HepG2 (cell line): ENCODE measurements around the gene ATRX. TPM values are rescaled to one million over a fixed set of nuclear protein-coding genes. Genes with fewer than 3 reads are reported as not detected.

ENCODE experiments used
- ATAC-seq: fragments of 200-7000 bp; cut with Tn5 transposase; 3 replicates; pipeline ENCODE4 v1.9.1; 2020; ENCODE audit warnings: mild to moderate bottlenecking, moderate library complexity
- BruUV-seq: library from RNA; stranded (reverse); fragments of 400-500 nt; replicated peaks from 2 replicates; lab custom pipeline; 2021; lab: Mats Ljungman, UMichigan
- CTCF ChIA-PET: fragments of 300-600 bp; formaldehyde crosslinking; extraction: SDS; loops from one replicate; lab custom pipeline; 2021; ENCODE audit warnings: low total read pairs, inconsistent platforms, low intra/inter-chr PET ratio; lab: Yijun Ruan, JAX
- POLR2A ChIA-PET: fragments of 350-600 bp; sonication (Branson Sonifier 250); formaldehyde crosslinking; loops from one replicate; lab custom pipeline; 2020; ENCODE audit warnings: antibody characterized with exemption, inconsistent platforms; lab: Yijun Ruan, JAX
- DNase-seq: peaks from one replicate; pipeline ENCODE4 v3.0.0-alpha.2; 2015; ENCODE audit warnings: low spot score
- FAIRE-seq: peaks from 3 replicates; lab custom pipeline; 2011; peaks lifted over from hg19 to GRCh38; lab: Jason Lieb, UNC
- H2AFZ ChIP-seq: one replicate; pipeline ENCODE4 v1.6.1; 2011; ENCODE audit warnings: low read length, inconsistent platforms
- H3K27ac ChIP-seq: fragments of 300-600 bp; 3 replicates; pipeline ENCODE4 v1.8.0; 2011; ENCODE audit warnings: mixed run types, mild to moderate bottlenecking, mixed read lengths, low read length, inconsistent platforms; ENCODE audit not compliant: insufficient read depth; ENCODE audit errors: extremely low read length
- H3K27me3 ChIP-seq, 2 experiments: fragments of 200-600 bp in 1 of 2; 2 replicates in 1 of 2; 3 replicates in 1 of 2; pipeline versions ENCODE4 v1.6.0 to v1.8.0; 2011; ENCODE audit warnings: low read length in 2 of 2, mild to moderate bottlenecking in 2 of 2, moderate library complexity in 2 of 2, inconsistent platforms in 1 of 2; ENCODE audit not compliant: insufficient read depth in 2 of 2, control insufficient read depth in 1 of 2
- H3K36me3 ChIP-seq, 2 experiments: fragments of 200-600 bp in 1 of 2; replicated peaks in 1 of 2; 2 replicates in 1 of 2; 3 replicates in 1 of 2; pipeline versions ENCODE4 v1.5.1 to v1.8.0; 2011; ENCODE audit warnings: low read length in 2 of 2, inconsistent platforms in 1 of 2; ENCODE audit not compliant: insufficient read depth in 2 of 2, control insufficient read depth in 1 of 2
- H3K4me1 ChIP-seq: 2 replicates; pipeline ENCODE4 v1.5.1; 2012; ENCODE audit warnings: low read length, inconsistent platforms; ENCODE audit not compliant: insufficient read depth
- H3K4me2 ChIP-seq: 2 replicates; pipeline ENCODE4 v1.6.0; 2011; ENCODE audit warnings: low read depth, low read length, inconsistent platforms
- H3K4me3 ChIP-seq, 3 experiments: fragments of 200-600 bp in 1 of 3; sonication (generic), shearing (Covaris generic) in 1 of 3; replicated peaks in 1 of 3; 2 replicates each; pipeline ENCODE4 v1.5.1; 2011 to 2016; ENCODE audit warnings: low read length in 3 of 3, inconsistent platforms in 2 of 3, low read depth in 2 of 3, mild to moderate bottlenecking in 2 of 3, control low read depth in 1 of 3, mixed read lengths in 1 of 3; ENCODE audit not compliant: insufficient read depth in 1 of 3
- H3K79me2 ChIP-seq: one replicate; pipeline ENCODE4 v1.6.1; 2011; ENCODE audit warnings: low read length, inconsistent platforms; ENCODE audit not compliant: insufficient read depth
- H3K9ac ChIP-seq: 2 replicates; pipeline ENCODE4 v1.6.0; 2011; ENCODE audit warnings: mild to moderate bottlenecking, low read depth, low read length, inconsistent platforms; ENCODE audit not compliant: insufficient read depth
- H3K9me3 ChIP-seq: 2 replicates; pipeline ENCODE4 v1.5.1; 2012; ENCODE audit warnings: mild to moderate bottlenecking, low read length
- H4K20me1 ChIP-seq: 2 replicates; pipeline ENCODE4 v1.6.0; 2011; ENCODE audit warnings: inconsistent platforms, mild to moderate bottlenecking, low read length, moderate library complexity; ENCODE audit not compliant: insufficient read depth
- NR3C1 ChIP-seq: sonication (generic); formaldehyde crosslinking; IDR thresholded peaks from 2 replicates; pipeline ENCODE4 v1.4.0; 2020; ENCODE audit warnings: missing genetic modification reagents
- ZNF646 ChIP-seq: sonication (generic); formaldehyde crosslinking; IDR thresholded peaks from 2 replicates; pipeline ENCODE4 v1.9.0; 2021; ENCODE audit warnings: mild to moderate bottlenecking, missing genetic modification reagents
- WGBS: methylation state at CpG from one replicate; pipeline ENCODE4 v1.1.6; 2017; ENCODE audit warnings: low lambda C conversion rate; 5-methylcytosine and 5-hydroxymethylcytosine counted together
- in situ Hi-C: cut with HindIII; loops from 2 replicates; pipeline ENCODE4 v1.10.0; 2017; ENCODE audit warnings: low pct_unique_long_range_greater_than_20kb; ENCODE audit not compliant: extremely low pct_ligation_motif_present
- intact Hi-C: fragments of 100-400 bp; cut with micrococcal nuclease; formaldehyde crosslinking; loops from one replicate; pipeline ENCODE4 v1.10.0; 2022; ENCODE audit not compliant: unreplicated experiment
- polyA plus RNA-seq, 8 experiments: library from polyadenylated mRNA; depleted of rRNA in 3 of 8; stranded (reverse) in 7 of 8; unstranded in 1 of 8; fragments of >200 nt; fragmentation: Illumina TruSeq in 4 of 8; extraction: Trizol in 4 of 8; gene quantifications; 2 replicates each; pipeline versions ENCODE4 v1.2.1 to v1.2.3, GENCODE V29; 2011 to 2016; ENCODE audit warnings: low read depth in 4 of 8, missing spikeins in 1 of 8, mixed read lengths in 1 of 8; ENCODE audit not compliant: insufficient read depth in 1 of 8
- total RNA-seq, 5 experiments: library from RNA; depleted of rRNA; stranded (reverse); fragments of >200 nt; fragmentation: Illumina TruSeq; extraction: Trizol; gene quantifications; 2 replicates each; pipeline ENCODE4 v1.2.3, GENCODE V29; 2016; ENCODE audit warnings: low read depth in 1 of 5

ATRX gene
- total and polyA plus RNA-seq, 2 of the 13 experiments (the other 11 are each of a cell fraction or from before 2014, with no cell fraction given), result 26.1 to 44.5 TPM

- no peak for TF ChIP-seq ZNF646 (CRISPR knock-in tag)
Measured at GRCh38 chrX:77814210-77814609, 28.2 kb upstream of the ATRX start (continued).

- H3K27ac ChIP-seq, result no peak overlapping the region
- no peak overlapping the region for H3K4me3 ChIP-seq
- ChIA-PET POLR2A (no interaction called here), CTCF (no interaction called here)
- BruUV-seq, result no TSS peak
- no peaks in the 10 kb centered on the region for H4K20me1 ChIP-seq
- H3K4me1 ChIP-seq, result no peaks in the 10 kb centered on the region
- H3K4me2 ChIP-seq, result no peak overlapping the region
- intact Hi-C loops (no loop called here), in situ Hi-C loops (no loop called here)
- no peak overlapping the region for H3K9ac ChIP-seq
- H3K9me3 ChIP-seq, result no peaks in the 10 kb centered on the region
- ATAC-seq, result no peak
- no peaks in the 10 kb centered on the region for H3K79me2 ChIP-seq
- DNase-seq, result no peak
- no peak overlapping the region for H2AFZ ChIP-seq
- H3K36me3 ChIP-seq, result no peaks in the 10 kb centered on the region
- no peak for FAIRE-seq
- no CpG with 5 or more reads among the region's 1 CpG for WGBS
- no peak for TF ChIP-seq NR3C1 (CRISPR knock-in tag)
- no peaks in the 10 kb centered on the region for H3K27me3 ChIP-seq
Measured at GRCh38 chrX:77802201-77802600, 16.2 kb upstream of the ATRX start.
